Left lung (tissue), 10 donors: Measurements from ENCODE around the gene KCNAB1. TPM values are rescaled to one million over a fixed set of nuclear protein-coding genes. Genes with fewer than 3 reads are reported as not detected.
A peak's percentile ranks its signal among the peaks of the same experiment; 100 is the strongest.

ENCODE experiments used
- ATAC-seq: fragments of 200-7000 bp; cut with Tn5 transposase; one replicate; pipeline ENCODE4 v1.9.1; 2020; ENCODE audit warnings: moderate library complexity
- DNase-seq, 4 donors: peaks; one replicate each; pipeline ENCODE4 v3.0.0-alpha.2; 2013 to 2020
- H3K27ac ChIP-seq, 2 donors: fragments of 200-600 bp; sonication (generic) in 1 of 2; one replicate each; pipeline versions ENCODE4 v1.5.0 to v1.8.0; 2020 to 2021
- H3K27me3 ChIP-seq, 2 donors: fragments of 200-600 bp; sonication (generic) in 1 of 2; one replicate each; pipeline versions ENCODE4 v1.5.0 to v1.8.0; 2020 to 2021
- H3K36me3 ChIP-seq, 2 donors: fragments of 200-600 bp; sonication (generic) in 1 of 2; one replicate each; pipeline versions ENCODE4 v1.5.0 to v1.8.0; 2020 to 2021
- H3K4me1 ChIP-seq, 2 donors: fragments of 200-600 bp; one replicate each; pipeline ENCODE4 v1.8.0; 2021
- H3K4me3 ChIP-seq, 2 donors: fragments of 200-600 bp; sonication (generic) in 1 of 2; one replicate each; pipeline versions ENCODE4 v1.5.0 to v1.8.0; 2020 to 2021; ENCODE audit warnings: mild to moderate bottlenecking in 1 of 2
- H3K9me3 ChIP-seq, 2 donors: fragments of 200-600 bp; sonication (generic) in 1 of 2; one replicate each; pipeline versions ENCODE4 v1.5.0 to v1.8.0; 2020 to 2021
- CTCF ChIP-seq, 2 donors: fragments of 200-600 bp; sonication (generic) in 1 of 2; IDR thresholded peaks; one replicate each; pipeline versions ENCODE4 v1.5.0 to v1.8.0; 2021; ENCODE audit warnings: antibody characterized with exemption in 2 of 2
- intact Hi-C, 2 donors: fragments of 100-400 bp; cut with DNase I; formaldehyde crosslinking; loops; one replicate each; pipeline versions ENCODE4 v1.11.2 to v1.14.2; 2022
- polyA plus RNA-seq, 6 donors: library from polyadenylated mRNA; unstranded; fragments of 120-200 nt; gene quantifications; one replicate each; pipeline ENCODE4 v1.2.1, GENCODE V29; 2013; ENCODE audit not compliant: insufficient read length in 6 of 6
- total RNA-seq, 2 donors: library from RNA; stranded (reverse); fragmentation: NEBNext Ultra II Directional; extraction: Animal tissue kit (Norgen Biotek cat#: 25700); gene quantifications; one replicate each; pipeline ENCODE4 v1.2.1, GENCODE V29; 2021
- donor health status: DM: no; HTN: yes; CAD: no.
- donor health status: DM: no; HTN: no; CAD: no.

Gene KCNAB1
- total and polyA plus RNA-seq, 8 donors: 0.58 to 1.7 (median 1.5) TPM

GRCh38 chr3:156201411-156202405 is 81.3 kb downstream of the KCNAB1 start:
- intact Hi-C loops: no loop called here
- Histone ChIP-seq H3K4me3 (no peak overlapping the region), H3K9me3 (no peaks in the 10 kb centered on the region), H3K4me1 (no peaks in the 10 kb centered on the region), H3K36me3 (no peaks in the 10 kb centered on the region), H3K27ac (no peak overlapping the region), H3K27me3 (no peaks in the 10 kb centered on the region)
- DNase-seq (peak in 1 of 4 donors; percentile 57), ATAC-seq (no peak)
- TF ChIP-seq CTCF (IDR thresholded peaks at IDR 0.05): no peak

GRCh38 chr3:156206157-156206556 is 85.8 kb downstream of the KCNAB1 start:
- Histone ChIP-seq H3K4me3 (no peak overlapping the region), H3K36me3 (no peaks in the 10 kb centered on the region), H3K27ac (no peak overlapping the region), H3K27me3 (no peaks in the 10 kb centered on the region), H3K4me1 (no peaks in the 10 kb centered on the region), H3K9me3 (no peaks in the 10 kb centered on the region)
- DNase-seq (no peak), ATAC-seq (no peak)
- TF ChIP-seq CTCF (IDR thresholded peaks at IDR 0.05): no peak
- intact Hi-C loops: no loop called here

- no peaks in the 10 kb centered on the region for H3K4me1 ChIP-seq
- H3K27ac ChIP-seq: no peak overlapping the region
- ATAC-seq (no peak), DNase-seq (no peak)
- H3K36me3 ChIP-seq: no peaks in the 10 kb centered on the region
- no peak for TF ChIP-seq CTCF (IDR thresholded peaks at IDR 0.05)
- H3K4me3 ChIP-seq: no peak overlapping the region
- intact Hi-C loops: no loop called here
- no peaks in the 10 kb centered on the region for H3K27me3 ChIP-seq
- H3K9me3 ChIP-seq: no peaks in the 10 kb centered on the region
Observed at GRCh38 chr3:156207802-156208685, 87.7 kb downstream of the KCNAB1 start.

GRCh38 chr3:156209631-156210335 is 89.4 kb downstream of the KCNAB1 start:
- Histone ChIP-seq H3K4me1 (no peaks in the 10 kb centered on the region), H3K9me3 (no peaks in the 10 kb centered on the region), H3K27me3 (no peaks in the 10 kb centered on the region), H3K36me3 (no peaks in the 10 kb centered on the region), H3K27ac (no peak overlapping the region), H3K4me3 (no peak overlapping the region)
- TF ChIP-seq CTCF (IDR thresholded peaks at IDR 0.05): no peak
- intact Hi-C loops: no loop called here
- ATAC-seq (no peak), DNase-seq (no peak)
